Stimulated activated CD8-positive, alpha-beta memory T cell treated with anti-CD3 and anti-CD28 coated beads, Interleukin-7, amount 100 ng/mL, for 24 hours (primary cell): ENCODE results near the gene CPD.
"Not testable (repeated sequence)": the region's sequence is repeated elsewhere in the genome, so short reads cannot be mapped to it uniquely, and the experiment has no call there.

Experiments used
- DNase-seq: peaks from one replicate; pipeline ENCODE4 v3.0.0-alpha.2; 2020; ENCODE audit warnings: low read depth

CPD gene

DNA sequence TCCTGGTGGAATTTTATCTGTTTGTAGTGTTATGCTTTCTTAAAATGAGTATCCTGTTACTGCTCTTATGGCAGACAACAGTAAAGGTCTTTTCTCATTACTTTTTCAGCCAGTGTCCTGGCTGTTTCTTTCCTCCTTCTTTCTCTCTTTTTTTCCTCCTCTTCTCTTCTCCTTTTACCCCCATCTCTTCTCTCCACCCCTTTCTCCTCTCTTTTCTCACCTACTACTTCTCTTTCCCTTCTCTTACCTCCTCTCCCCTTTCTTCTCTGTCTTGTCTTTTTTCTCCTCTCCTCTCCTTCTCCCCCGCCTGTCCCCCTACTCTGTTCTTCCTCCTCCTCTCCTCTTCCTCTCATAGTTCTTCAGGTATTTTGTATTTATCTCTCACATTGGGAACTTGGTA lies 48.9 kb downstream of the CPD start:
- DNase-seq: no peak

DNA sequence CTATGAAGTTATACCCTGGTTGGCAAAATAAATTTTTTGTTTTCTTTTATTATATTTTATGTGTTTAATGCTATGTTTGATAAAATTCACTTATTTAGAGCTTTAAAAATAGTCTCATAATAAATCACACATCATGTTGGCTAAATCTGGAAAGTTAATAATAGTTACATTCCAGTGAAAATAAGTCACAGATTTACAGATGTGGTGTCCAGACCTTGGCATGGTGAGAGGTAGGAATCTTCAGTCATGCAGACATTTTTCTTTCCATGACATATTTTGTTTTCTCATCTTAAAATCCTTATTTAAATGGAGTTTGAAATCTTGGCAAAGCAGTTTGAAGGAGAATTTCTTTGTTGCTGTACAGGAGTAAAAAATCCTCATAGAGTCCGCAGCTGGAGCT lies 50.4 kb downstream of the CPD start:
- DNase-seq: no peak

DNA sequence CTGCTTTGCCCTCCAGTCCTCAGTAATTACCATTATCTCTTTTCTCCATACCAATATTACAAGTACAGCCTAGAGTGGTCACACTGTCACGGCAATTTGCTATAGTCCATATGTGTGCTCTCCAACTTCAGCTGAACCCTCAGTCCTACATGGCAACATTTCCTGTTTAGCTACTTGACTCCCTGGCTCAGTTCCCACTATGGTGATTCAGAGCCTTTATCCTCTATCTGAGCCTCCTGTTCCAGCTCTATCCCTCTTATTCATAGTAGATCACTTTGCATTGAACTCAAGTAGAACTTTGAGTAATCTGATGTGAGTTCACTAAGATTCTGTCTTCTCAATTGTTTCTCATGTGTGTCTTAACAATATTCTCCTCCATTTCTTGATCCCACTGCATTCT lies 54.8 kb downstream of the CPD start:
- DNase-seq: no peak

- DNase-seq: no peak
Observed at GRCh38 chr17:30436729-30437128, 58.0 kb downstream of the CPD start.

DNA sequence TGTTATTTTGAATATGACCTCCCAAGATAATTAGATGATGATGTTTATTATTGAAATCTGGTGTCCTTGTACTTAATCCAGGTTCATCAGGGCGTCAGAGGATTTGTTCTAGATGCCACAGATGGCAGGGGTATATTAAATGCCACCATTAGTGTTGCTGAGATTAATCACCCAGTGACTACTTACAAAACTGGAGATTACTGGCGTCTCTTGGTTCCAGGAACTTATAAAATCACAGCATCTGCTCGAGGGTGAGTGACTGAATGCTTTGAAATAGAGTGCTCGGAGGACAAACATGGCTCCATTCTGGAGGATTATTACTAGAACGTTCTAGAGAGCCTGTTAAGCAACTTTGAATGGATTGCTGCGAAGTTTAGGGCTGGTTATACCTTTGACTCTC lies 65.0 kb downstream of the CPD start:
- DNase-seq: no peak

- DNase-seq: not testable (repeated sequence)
Observed at GRCh38 chr17:30446640-30447039, 67.9 kb downstream of the CPD start.

DNA sequence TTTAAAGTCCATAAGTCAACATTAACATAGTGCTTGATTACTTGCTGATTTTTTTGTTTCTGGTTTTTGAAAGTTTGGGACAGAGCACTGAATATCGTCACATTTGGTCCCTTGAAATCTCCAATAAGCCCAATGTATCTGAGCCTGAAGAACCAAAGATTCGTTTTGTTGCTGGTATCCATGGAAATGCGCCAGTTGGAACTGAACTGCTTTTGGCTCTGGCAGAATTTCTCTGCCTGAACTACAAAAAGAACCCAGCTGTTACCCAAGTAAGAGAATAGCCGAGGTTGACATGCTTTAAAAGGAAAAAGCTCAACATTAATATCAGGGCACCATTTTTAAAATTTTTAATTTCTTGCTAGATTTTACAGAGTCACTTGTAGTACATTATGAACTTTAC lies 70.8 kb downstream of the CPD start:
- DNase-seq: no peak

DNA sequence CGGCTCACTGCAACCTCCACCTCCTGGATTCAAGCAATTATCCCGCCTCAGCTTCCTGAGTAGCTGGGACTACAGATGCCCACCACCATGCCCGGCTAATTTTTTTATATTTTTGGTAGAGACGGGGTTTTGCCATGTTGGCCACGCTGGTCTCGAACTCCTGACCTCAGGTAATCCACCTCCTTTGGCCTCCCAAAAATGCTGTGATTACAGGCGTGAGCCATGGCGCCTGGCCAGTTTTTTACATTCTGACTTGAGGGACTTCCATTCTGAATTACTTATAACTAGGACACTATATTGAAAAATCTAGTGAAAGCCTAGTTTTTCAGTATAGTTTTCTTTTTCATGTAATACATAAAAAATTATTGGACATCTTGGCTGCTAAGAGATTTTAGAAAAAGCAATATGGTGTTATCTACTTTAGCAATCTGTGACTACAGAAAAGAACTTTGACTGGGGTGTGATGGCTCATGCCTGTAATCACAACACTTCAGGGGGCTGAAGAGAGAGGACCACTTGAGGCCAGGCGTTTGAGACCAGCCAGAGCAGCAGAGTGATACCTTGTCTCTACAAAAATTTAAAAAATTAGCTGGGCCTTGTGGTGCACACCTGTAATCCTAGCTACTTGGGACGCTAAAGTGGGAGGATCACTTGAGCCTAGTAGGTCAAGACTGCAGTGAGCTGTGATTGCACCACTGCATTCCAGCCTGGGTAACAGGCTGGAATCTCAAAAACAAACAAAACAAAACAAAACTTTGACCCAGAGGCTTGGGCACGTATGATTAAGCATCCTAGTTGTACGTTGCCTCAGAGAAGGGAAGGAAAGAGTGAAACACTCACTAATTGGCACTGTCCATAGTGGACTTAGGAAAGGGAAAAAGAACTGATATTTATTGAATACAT lies 71.6 kb downstream of the CPD start:
- no peak for DNase-seq

GRCh38 chr17:30454635-30455034 lies 75.9 kb downstream of the CPD start:
- DNase-seq: no peak

DNA sequence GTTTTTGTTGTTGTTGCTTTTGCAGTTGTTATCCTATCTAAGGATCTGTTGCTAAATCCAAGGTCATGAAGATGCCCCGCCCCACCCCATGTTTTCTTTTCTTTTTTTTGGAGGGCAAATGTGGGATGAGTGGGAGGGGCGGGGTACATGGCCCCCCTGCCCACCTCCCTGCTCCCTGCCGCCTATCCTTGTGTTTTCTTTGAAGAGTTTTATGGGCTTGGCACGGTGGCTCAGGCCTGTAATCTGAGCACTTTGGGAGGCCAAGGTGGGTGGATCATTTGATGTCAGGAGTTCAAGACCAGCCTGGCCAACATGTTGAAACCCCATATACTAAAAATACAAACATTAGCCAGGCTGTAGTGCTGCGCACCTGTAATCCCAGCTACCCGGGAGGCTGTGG lies 79.6 kb downstream of the CPD start:
- DNase-seq: no peak

DNA sequence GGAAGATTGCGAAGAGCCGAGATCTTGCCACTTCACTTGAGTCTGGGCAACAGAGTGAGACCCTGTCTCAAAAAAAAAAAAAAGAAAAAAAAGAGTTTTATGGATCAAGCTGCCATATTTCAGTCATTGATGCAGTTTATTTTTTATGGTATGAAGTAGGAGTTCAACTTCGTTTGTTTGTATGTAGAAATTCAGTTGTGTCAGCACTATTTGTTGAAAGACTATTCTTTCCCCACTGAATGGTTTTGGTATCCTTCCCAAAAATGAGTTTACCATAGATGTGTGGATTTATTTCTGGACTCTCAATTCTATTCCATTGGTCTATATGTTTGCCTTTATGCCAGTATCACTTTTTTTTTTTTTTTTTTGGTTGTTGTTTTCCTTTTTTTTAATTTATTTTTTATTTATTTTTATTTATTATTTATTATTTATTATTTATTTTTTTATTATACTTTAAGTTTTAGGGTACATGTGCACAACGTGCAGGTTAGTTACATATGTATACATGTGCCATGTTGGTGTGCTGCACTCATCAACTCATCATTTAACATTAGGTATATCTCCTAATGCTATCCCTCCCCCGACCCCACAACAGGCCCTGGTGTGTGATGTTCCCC lies 80.2 kb downstream of the CPD start:
- DNase-seq: not testable (repeated sequence)

DNA sequence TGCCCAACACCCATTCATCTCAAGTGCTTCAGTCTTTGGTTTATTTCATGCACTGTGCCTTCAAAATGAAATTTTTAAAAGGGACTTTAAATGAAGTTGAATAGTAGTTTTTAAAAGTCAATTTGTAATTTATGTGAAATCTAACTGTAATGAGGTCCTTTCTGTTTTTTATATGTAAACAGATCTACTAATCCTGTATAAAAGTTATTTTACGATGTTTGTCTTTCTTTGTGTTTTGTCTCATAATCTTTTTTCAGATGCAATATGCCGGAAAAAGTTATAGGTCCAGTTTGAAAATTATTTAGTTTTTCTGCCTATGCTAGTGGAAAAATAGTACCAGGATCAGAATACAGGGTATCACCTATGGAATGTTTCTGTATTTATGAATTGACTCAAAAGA lies 89.7 kb downstream of the CPD start:
- DNase-seq: no peak

- no peak for DNase-seq
Observed at GRCh38 chr17:30472238-30472890, 93.6 kb downstream of the CPD start.

GRCh38 chr17:30475206-30475605 lies 96.5 kb downstream of the CPD start:
- DNase-seq: no peak

DNA sequence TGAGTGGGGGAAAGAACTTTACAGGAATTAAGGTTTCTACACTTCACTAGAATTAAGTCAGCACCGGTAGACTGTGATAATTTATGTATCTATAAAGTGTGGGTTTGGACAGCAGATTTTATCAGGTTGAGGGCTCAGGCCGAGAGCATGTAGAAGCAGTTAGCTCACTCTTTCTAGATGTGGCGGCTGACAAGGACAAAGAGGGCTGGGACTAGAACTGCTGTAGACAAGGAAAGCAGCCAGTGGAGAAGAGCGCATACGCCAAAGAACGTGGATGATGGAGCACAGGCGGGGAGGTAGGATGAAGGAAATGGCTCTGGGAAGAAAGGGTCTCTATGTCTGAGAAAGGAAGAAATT lies 98.0 kb downstream of the CPD start:
- DNase-seq: no peak

- DNase-seq: peak; percentile 82
Observed at GRCh38 chr17:30477083-30477773, 98.5 kb downstream of the CPD start, which contains the start of gene GOSR1. TSS of gene GOSR1 (plus strand) at chr17:30477408. CDS start at chr17:30477434, 26 bp downstream.

DNA sequence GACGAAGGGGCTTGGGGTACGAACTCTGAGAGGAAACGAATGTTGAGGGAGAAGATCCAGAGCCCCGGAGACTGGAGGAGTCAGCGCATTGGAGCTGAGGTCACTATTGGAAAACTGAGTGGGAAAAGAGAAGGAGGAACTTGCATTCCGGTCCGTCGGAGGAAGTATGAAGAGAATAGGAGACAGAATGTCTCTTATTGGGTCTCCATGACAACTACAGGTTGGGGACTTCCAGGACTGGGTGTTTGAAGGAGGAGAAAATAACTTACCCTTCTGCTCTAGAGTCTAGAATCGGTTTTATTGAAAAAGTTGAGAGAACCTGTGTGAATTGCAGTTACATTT lies 99.0 kb downstream of the CPD start:
- no peak for DNase-seq

GRCh38 chr17:30482555-30482954 lies 103.8 kb downstream of the CPD start:
- no peak for DNase-seq

- no peak for DNase-seq
Observed at GRCh38 chr17:30483159-30483558, 104.4 kb downstream of the CPD start.

- DNase-seq: no peak
Observed at GRCh38 chr17:30493780-30494179, 115.1 kb downstream of the CPD start.

DNA sequence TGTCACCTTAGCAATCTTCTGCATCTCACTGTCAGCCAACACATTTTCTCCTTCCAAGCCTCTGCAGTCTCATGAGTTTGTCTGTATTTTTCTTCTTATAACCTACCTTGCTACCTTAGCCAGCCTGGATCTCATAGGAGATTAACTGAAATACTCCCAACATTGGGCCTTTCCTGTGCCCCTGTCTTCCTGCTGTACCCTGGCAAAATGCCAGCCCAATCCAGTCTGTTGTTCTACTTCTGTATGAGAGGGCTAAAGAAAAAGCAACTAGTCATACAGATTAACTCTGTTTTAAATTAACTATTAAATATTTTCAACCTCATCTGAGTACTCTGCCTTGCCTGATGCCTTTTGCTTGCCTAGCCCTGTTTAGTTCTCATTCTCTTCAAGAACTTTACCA lies 116.9 kb downstream of the CPD start:
- DNase-seq: no peak

- no peak for DNase-seq
Observed at GRCh38 chr17:30503558-30503957, 124.8 kb downstream of the CPD start.
